Eye (tissue), 1 donor: ENCODE data around the gene MGAT3.
"Not testable (repeated sequence)": the region's sequence is repeated elsewhere in the genome, so short reads cannot be mapped to it uniquely, and the experiment has no call there.

Source experiments
- DNase-seq: peaks from one replicate; pipeline ENCODE4 v3.0.0-alpha.2; 2015

Gene MGAT3, protein sequence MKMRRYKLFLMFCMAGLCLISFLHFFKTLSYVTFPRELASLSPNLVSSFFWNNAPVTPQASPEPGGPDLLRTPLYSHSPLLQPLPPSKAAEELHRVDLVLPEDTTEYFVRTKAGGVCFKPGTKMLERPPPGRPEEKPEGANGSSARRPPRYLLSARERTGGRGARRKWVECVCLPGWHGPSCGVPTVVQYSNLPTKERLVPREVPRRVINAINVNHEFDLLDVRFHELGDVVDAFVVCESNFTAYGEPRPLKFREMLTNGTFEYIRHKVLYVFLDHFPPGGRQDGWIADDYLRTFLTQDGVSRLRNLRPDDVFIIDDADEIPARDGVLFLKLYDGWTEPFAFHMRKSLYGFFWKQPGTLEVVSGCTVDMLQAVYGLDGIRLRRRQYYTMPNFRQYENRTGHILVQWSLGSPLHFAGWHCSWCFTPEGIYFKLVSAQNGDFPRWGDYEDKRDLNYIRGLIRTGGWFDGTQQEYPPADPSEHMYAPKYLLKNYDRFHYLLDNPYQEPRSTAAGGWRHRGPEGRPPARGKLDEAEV

DNA sequence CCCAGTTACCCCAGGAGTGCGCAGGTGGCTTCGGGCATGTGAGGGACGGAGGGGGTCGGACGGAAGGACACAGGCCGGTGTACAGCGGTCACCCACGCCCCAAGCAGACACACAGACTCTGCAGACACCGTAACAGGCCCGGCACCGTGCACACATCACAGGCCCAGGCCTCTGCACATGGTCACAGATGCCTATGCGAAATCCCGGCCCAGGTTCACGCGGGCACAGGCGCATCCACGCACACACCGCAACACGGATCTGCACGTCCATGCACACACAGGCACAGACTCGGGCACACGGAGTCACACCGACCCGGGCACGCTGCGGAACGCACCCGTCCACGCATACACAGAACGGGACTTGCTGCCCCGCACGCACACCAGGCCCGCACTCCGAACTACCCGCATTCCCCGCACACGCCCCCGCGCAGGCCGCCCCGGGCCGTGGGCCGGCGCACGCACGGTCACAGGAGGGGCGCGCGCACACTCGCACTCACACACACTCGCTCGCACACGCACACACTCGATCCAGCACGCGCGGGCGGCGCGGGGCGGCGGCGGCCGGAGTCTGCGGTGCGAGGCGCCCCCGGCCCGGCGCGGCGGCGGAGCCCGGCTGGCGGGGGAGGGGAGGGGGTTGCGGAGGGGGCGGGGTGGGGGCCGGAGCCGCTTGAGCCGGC, at the start of gene MGAT3:
Gene MGAT3, plus strand, starts transcription at position 491 of the 676 bp plus-strand sequence. CDS start 30,336 bp downstream, outside the sequence.
- peak; percentile 68 for DNase-seq

DNA sequence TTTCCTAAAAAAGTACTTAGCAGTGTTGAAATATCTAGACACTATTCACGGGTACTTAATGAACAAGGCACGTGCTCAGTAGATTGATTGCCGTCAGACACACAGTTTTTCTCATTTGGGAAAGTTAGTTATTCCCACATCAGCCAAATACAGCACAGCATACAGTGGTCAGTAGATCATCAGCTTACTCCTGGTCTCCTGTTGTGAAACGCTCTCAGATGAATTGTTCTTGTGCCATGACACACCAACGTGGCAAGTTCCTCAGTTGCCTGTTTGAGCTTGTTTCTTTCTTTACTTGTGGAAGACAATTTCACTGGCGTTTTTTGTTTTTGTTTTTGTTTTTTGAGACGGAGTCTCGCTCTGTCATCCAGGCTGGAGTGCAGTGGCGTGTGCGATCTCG, 48.6 kb upstream of the MGAT3 start:
- DNase-seq: no peak

DNA sequence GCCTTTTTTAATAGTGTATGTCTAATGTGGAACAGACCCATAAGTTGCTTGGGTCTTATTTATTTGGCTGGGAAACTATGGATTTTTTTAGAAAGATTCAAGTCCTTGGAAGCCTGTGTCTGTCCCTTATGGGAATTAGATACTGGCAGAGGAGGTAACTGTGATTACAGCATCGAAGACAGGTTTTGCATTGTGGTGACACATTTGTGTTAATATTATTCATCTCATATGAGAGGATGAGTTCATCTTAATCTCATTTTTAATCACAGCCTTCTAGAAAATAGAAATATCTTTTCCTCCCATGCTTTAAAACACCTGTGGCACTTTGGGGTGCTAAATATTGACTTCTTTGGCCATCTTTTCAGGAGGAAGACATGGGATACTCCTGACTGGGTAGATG, 48.0 kb upstream of the MGAT3 start:
- DNase-seq: no peak

DNA sequence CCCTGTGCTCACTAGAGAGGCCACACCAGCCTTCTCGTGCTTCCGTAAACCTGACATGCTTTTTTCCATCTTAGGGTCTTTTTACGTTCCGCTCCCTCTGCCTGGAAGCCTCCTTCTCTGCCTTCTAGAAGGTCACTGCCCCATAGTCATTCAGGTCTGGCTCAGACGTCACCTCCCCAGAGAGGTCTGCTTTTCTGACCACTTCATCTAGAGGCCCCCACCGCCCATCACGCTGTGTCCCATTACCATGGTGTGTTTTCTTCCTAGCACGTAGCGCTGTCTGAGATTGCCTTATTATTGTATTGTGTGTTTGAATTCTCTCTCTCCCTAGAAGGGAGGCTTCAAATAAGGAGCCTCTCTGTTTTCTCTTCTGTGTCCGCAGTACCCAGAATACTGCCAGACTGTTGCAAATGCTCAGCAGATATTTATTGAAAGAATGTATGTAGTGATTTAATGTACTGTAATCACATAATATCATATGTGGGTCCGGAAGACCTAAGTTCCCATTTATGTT, 47.2 kb upstream of the MGAT3 start:
- no peak for DNase-seq

DNA sequence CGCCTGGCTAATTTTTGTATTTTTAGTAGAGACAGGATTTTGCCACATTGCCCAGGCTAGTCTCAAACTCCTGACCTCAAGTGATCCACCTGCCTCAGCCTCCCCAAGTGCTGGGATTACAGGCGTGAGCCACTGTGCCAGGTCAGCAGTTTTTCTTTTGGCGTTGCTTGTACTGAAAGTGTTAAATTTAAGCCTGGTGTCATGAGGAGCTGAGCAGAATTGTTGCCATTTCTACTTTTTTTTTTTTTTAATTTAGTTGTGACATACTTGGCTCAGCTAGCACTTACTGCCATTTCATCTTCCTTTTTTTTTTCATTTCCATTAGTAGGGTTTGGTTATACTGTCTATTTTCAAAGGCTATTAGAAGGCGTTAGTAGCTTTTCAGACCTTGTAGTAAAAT, 46.5 kb upstream of the MGAT3 start:
- DNase-seq: no peak

DNA sequence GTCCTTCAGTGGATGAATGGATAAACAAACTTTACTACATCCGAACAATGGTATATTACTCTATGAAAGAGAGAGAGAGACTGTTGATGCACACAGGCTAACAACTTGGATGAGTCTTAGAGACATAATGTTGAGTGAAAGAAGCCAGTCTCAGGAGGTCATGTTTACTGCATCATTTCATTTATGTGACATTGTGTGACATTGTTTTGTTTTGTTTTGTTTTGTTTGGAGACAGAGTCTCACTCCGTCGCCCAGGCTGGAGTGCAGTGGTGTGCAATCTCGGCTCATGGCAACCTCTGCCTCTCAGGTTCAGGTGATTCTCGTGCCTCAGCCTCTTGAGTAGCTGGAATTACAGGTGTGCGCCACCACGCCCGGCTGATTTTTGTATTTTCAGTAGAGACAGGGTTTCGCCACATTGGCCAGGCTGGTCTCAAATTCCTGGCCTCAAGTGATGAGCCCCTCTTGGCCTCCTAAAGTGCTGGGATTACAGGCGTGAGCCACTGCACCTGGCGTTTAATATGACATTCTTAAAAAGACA, 44.9 kb upstream of the MGAT3 start:
- not testable (repeated sequence) for DNase-seq

DNA sequence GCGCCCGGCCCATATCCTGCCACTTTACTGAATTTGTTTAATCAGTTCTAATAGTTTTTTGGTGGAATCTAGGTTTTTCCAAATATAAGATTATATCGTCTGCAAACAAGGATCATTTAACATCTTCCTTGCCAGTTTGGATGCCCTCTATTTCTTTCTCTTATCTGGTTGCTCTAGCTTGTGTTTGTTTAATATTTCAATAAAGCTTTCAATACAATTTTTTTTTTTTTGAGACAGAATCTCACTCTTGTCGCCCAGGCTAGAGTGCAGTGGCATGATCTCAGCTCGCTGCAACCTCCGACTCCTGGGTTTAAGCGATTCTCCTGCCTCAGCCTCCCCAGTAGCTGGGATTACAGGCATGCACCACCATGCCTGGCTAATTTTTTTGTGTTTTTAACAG, 43.6 kb upstream of the MGAT3 start:
- not testable (repeated sequence) for DNase-seq

DNA sequence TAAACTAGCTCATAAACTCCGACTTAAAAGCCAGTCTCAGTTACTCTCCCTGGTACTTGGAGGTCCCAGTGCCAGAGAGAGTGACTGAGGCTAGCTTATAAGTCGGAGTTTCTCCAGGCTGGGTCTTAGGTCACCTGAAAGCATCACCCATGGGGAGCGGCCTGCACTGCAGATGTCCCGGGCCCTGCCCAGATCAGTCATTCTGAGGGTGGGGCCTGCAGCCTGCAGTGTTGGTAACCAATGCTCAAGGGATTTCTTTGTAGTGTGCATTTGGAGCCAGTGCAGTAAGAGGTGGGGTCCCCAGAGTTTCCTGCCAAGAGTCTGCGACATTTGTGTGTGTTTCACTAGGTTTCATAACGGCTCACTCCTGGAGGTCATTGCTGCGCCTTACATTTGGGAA, 42.4 kb upstream of the MGAT3 start:
- DNase-seq: no peak

DNA sequence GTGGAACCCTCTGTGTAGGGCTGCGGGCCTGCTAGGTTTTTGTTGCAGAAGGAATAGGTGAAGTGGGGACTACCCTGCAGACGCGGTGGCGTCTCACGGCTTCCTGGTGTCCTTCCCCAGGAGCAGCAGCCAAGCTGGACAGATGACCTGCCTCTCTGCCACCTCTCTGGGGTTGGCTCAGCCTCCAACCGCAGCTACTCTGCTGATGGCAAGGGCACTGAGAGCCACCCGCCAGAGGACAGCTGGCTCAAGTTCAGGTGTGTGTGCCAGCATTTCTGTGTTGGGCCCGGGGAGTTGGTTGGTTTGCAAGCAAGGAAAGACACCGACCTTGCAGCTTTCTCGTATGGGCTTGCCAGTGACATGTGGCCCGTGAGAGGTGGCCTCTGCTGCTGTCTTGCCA, 41.9 kb upstream of the MGAT3 start:
- DNase-seq: no peak

DNA sequence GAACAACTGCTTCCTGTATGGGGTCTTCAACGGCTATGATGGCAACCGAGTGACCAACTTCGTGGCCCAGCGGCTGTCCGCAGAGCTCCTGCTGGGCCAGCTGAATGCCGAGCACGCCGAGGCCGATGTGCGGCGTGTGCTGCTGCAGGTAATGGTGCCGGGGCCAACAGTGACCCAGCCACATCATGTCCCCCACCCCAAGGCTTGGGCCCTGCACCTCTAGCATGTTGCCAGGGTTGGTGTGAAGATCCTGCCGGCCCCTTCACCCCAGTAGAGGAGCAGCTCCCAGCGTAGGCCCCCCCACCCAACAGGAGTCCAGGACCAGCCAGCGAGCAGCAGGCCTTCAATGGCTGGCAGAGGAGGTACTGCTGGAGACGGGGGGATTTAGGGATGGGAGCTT, 41.3 kb upstream of the MGAT3 start:
- no peak for DNase-seq

DNA sequence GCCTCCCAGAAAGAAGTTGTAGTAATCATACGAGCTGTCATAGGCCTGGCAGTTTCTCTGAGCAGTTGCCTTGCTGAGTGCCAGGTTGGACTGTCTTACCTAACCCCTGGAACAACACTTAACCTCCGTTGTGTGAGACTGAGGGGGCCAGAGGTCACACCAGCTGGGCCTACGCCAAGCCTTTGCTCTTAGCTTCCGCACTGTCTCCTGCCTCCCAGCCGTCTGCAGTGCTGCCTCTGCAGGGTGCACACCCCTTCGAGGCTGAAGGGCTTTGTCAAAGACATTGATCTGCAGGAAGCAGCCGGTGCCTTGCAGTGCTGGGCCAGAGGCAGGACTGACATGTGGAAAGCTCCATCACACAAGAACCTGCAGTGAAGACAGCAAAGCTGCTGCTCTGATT, 40.5 kb upstream of the MGAT3 start:
- DNase-seq: no peak

DNA sequence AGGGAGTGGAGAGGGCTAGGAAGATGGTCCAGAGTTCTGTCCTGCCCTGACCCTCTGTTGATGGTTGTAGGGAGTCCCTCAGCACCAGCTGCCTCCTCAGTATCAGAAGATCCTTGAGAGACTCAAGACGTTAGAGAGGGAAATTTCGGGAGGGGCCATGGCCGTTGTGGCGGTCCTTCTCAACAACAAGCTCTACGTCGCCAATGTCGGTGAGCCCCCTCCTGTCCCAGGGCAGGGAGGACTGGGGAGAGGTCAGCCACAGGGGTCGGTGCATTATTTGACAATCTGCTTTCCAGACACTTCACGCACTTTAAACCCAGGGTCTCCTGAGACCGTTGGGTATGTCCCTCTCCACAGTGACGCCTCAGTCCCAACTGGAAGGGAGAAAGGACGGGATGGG, 39.2 kb upstream of the MGAT3 start:
- DNase-seq: no peak

DNA sequence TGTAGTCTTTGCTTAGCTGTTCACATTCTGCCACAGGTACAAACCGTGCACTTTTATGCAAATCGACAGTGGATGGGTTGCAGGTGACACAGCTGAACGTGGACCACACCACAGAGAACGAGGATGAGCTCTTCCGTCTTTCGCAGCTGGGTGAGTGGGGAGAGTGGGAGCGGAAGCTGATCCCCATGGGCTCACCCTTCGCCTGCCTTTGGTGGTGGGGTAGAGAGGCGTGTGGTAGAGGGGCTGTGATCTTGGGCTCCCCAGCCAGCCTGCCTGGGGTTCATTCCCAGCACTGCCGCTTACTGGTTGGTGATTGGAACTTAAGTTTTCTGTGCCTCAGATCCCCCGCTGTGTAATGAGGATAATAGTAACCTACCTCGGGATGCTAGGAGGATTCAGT, 38.1 kb upstream of the MGAT3 start:
- no peak for DNase-seq

DNA sequence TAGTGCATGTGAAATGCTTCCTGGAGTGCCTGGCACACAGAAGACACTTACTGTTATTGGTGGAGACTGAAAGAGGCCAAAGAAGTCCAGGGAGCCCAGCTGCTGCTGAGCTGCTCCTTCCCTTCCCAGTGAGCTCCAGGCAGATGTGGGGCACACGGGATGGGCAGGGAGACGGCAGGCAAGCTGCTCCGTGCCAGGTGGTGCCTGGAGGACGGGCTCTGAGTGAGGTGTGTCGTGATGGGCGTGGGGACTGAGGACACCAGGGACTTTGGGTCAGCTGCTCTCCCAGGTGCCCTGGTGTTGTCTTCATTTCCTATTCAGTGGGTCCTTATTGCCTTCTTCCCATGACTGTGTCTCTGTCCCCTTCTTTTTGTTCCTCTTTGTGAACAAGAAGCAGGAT, 37.7 kb upstream of the MGAT3 start:
- DNase-seq: no peak

DNA sequence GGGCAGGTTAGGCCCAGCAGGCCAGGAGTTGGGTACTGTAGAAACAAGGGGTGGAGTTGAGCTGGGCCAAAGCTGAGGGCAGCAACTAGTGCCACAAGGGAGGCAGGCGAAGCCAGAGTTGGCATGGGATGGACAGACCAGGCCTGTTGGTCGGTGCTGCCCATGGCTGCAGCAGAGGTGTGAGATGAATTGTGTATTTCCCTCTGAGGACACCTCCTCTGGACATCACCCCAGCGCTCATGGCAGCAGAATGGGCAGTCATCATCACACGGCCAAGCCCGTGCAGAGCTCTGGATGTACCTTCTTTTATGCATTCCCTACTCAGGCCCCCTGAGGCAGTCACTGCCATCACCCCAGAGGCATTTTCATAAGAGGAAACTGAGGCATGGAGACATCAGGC, 36.9 kb upstream of the MGAT3 start:
- DNase-seq: no peak

DNA sequence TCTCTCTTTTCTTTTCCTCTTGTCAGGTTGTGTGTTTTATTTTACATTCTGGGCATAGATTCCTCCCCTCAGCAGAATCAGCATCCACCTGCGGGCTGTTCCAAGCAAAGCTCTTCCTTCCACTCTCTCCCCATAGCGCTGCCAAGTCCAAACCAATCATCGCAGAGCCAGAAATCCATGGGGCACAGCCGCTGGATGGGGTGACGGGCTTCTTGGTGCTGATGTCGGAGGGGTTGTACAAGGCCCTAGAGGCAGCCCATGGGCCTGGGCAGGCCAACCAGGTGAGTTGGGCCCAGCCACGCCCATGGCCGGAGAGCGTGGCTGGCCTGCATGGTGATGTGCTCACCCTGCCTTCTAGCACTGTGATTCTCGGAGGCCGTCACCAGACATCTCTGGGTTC, 35.1 kb upstream of the MGAT3 start:
- no peak for DNase-seq

DNA sequence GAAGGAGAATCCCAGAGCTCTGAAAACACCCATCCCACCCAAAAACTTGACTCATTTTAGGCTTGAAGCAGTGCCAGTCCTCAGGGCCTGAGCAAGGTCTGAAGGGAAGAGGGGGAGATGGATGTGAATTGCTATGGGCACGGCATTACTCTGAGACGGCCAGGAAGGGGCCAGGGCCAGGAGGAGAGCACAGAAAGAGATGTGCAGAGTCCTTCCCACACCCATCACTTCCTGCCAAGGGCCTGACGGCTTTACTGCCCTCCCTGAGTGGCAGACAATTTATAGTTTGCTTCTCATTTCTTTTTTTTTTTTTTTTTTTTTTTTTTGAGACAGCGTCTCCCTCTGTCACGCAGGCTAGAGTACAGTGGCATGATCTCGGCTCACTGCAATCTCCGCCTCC, 34.7 kb upstream of the MGAT3 start:
- DNase-seq: no peak

DNA sequence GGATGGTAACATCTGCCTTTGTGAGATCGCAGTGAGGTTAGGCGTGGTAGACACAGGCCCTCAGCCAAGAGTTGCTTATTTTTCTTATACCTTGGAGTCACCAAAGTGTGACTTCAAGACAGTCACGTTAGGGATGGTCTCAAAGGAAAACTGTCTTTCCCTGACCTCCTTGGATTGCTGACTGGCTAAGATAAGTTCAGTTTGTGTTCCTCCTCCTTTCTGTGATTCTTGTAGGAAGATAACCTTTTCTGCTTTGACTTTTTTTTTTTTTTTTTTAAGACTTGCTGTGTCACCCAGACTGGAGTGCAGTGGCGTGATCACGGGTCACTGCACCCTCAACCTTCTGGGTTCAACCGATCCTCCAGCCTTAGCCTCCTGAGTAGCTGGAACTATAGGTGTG, 34.1 kb upstream of the MGAT3 start:
- no peak for DNase-seq

DNA sequence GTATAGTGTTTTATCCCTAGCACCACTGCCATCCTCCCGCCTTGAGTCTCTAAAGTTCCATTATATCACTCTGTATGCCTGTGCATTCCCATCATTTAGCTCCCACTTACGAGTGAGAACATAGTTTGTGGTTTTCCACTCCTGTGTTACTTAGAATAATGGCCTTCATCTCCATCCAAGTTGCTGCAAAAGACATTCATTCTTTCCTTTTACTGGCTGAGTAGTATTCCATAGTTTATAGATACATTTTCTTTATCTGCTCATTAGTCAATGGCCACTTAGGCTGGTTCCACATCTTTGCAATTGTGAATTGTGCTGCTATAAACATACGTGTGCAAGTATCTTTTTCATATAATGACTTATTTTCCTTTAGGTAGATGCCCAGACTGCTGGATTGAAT, 32.8 kb upstream of the MGAT3 start:
- no peak for DNase-seq

DNA sequence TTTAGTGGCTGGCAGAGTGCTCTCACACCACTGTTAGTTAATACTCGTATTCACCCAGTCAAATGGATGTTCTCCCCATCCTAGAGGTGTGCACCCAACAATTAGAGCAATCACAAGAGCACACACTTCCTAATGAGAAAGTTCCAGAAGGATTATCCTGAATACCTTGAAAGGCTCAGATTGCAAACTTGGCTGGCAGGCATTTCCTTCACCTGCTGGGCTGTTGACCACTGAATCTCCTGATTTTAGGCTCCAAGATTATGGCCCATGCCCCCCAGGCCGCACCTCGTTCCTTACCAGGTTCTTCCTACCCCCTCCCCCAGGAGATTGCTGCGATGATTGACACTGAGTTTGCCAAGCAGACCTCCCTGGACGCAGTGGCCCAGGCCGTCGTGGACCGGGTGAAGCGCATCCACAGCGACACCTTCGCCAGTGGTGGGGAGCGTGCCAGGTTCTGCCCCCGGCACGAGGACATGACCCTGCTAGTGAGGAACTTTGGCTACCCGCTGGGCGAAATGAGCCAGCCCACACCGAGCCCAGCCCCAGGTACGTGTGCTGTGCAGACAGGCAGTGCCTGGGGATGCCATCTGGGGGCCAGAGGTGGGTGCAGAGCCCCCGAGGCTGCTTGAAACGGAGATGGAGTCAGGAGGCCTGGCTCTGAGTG, 30.3 kb upstream of the MGAT3 start:
- DNase-seq: no peak

DNA sequence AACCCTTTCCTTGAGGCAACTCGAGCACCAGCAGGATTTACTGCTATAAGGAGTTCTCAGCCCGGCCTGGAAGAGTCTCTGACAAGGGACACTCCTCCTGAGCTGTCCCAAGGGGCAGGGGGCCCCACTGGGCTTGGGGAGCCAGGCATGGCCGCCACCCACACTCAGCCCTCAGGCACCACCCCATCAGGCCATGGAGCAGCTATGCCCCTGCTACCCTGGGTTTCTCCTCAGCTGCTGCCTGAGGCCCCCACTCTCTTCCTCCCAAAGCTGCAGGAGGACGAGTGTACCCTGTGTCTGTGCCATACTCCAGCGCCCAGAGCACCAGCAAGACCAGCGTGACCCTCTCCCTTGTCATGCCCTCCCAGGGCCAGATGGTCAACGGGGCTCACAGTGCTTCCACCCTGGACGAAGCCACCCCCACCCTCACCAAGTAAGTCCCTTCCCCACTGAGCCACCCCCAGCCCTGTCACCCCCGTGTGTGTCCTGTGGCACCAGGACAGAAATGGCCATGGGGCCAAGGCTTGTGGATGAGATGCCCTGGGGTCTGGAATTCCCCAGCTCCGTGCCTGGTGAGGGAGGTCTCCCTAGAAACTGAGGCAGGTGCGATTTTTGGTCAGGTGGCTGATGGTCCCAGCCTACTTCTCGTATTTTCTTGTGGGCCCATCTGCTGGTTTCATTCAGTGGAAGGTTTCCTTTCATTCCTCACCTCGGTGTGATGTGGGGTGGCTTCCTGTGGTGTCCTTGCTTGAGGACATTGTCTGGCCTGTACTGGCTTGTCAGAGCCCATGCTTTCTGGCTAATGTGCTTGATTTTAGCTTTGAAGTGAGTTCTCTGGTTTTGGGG, 28.8 kb upstream of the MGAT3 start:
- DNase-seq: no peak

DNA sequence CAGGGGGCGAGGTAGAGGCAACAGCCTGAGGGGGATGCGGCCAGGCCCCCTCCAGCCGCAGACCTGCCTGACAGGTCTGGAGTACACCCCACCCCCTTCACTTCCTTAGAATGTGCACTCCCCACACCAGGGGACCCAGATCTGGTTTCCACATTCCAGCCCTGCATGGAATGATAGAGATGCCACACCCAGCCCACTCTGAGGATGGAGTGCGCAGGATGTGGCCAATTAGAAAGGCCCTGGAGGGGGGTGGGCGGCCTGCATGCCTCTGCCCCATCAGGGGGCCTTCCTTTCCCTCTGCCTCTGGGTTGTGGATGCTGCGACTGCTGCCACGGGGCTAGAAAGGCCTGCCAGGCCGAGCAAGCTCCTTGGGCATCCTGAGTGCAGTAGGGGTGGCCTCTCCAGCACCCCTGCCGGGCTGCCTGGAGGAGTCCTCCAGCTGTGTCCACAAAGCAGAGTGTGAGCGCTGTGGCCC, 28.2 kb upstream of the MGAT3 start:
- peak; percentile 51 for DNase-seq
